ENCODE results near the gene INPPL1.

- no peak for TF ChIP-seq CTCF (IDR thresholded peaks at IDR 0.05)
- no peak for TF ChIP-seq EP300 (IDR thresholded peaks at IDR 0.05)
These were observed 3.0 kb upstream of the INPPL1 start for GRCh38 chr11:72221386-72222075.

All from sigmoid colon (tissue), 4 donors.